ENCODE data around the gene EML2. TPM values are rescaled to one million over a fixed set of nuclear protein-coding genes. Genes with fewer than 3 reads are reported as not detected.

EML2 gene
- total RNA-seq, 1 experiment from 2014 or later = 33.9 TPM

DNA sequence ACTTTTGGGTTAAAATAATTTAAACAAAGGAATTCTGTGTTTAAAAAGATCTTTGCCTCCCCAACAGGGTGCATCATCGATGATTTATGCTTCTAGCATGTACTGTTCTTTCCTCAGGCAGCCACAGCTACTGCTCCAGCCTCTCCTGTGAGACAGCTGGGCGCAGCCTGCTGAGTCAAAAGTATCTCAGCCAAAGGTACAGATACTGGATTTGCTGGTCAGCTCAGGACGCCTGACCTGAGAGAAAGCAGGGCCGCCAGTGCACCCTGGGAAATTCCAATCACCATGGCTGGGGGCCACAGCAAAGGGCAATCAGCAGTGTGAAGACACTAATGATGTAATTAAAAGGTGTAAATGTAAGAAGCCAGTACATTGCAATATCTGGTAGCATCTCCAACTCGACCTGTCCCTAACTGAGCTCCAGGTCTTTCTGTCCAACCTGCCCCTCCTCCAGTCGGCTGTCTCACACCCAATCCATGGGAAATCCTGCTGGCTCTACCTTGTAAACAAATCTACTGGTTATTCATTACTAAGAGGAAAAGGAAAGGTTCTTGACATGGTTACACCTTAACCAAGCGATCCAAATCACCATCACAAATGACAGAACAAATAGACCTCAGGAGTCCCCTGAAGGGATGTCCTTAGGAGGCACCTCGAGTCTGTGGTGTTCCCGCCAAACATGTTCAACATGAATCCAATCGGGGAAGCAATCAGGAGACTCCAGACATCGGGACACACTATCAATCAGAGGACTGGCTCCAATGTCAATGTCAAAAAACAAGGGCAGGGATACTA lies 61.9 kb downstream of the EML2 start:
- H3K4me3 Mint-ChIP-seq (ENCODE audit: unreplicated experiment) = peak overlapping the region; percentile 72
- peak overlapping the region; percentile 2; the same call in 1 of the 2 replicates for H3K4me3 ChIP-seq (ENCODE audit: low read depth, low read length)
- H3K36me3 Mint-ChIP-seq (ENCODE audit: insufficient read depth, unreplicated experiment) = peaks cover 3% of the 10 kb centered on the region
- POLR2A ChIA-PET = interaction anchor here (0.6 to 1.2 kb wide), 3 partner anchors 46 to 153 kb away, joined by 3 to 6 read pairs (median 4); partner anchors contain the start of gene FBXO46
- peak; percentile 79 to 81 for DNase-seq
- peaks cover 2% of the 10 kb centered on the region; the same call in 1 of the 2 replicates for H3K36me3 ChIP-seq (ENCODE audit: control insufficient read depth, insufficient read depth, low read length)
- H3K9me3 Mint-ChIP-seq (ENCODE audit: unreplicated experiment) = no peaks in the 10 kb centered on the region
- peaks cover 30% of the 10 kb centered on the region for H3K4me1 Mint-ChIP-seq (ENCODE audit: low read depth, unreplicated experiment)
- H3K27me3 Mint-ChIP-seq (ENCODE audit: insufficient read depth, unreplicated experiment) = no peaks in the 10 kb centered on the region
- H3K27me3 ChIP-seq (replicated peaks; ENCODE audit: control insufficient read depth, insufficient read depth, low read length) = no peaks in the 10 kb centered on the region
- intact Hi-C loops (cut with micrococcal nuclease; ENCODE audit: unreplicated experiment) = no loop called here
- BruUV-seq (replicated peaks) = no TSS peak
- CTCF ChIA-PET = interaction anchor here (0.6 to 1.2 kb wide), 9 partner anchors 19 to 100 kb away, joined by 3 to 8 read pairs (median 3); no protein-coding TSS in a partner anchor
- peaks cover 30% of the 10 kb centered on the region for H3K4me1 ChIP-seq
- H3K27ac Mint-ChIP-seq (ENCODE audit: unreplicated experiment) = peak overlapping the region; percentile 92
- H3K9me3 ChIP-seq = no peaks in the 10 kb centered on the region
- TF ChIP-seq, protein P1, sequence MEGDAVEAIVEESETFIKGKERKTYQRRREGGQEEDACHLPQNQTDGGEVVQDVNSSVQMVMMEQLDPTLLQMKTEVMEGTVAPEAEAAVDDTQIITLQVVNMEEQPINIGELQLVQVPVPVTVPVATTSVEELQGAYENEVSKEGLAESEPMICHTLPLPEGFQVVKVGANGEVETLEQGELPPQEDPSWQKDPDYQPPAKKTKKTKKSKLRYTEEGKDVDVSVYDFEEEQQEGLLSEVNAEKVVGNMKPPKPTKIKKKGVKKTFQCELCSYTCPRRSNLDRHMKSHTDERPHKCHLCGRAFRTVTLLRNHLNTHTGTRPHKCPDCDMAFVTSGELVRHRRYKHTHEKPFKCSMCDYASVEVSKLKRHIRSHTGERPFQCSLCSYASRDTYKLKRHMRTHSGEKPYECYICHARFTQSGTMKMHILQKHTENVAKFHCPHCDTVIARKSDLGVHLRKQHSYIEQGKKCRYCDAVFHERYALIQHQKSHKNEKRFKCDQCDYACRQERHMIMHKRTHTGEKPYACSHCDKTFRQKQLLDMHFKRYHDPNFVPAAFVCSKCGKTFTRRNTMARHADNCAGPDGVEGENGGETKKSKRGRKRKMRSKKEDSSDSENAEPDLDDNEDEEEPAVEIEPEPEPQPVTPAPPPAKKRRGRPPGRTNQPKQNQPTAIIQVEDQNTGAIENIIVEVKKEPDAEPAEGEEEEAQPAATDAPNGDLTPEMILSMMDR (IDR thresholded peaks at IDR 0.05; ENCODE audit: insufficient read depth in 1 of 2, low read depth in 1 of 2, low read length in 1 of 2, severe bottlenecking in 1 of 2, unreplicated experiment in 1 of 2) = no peak

DNA sequence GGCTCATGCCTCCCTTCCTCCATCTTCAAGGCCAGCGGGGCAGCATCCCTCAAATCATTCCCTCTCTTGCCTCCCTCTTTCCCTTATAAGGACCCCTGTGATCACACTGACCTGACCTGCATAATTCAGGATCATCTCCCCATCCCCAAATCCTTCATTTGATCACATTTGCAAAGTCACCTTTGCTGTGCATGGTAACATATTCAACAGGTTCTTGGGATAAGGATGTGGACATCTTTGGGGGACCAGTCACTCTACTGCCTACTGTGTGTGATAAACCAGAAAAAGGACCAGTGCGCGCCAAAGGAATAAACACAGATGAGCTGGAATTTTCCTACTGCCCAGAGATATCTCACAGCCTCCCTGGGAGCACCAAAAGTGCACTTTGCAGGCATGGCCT lies 62.5 kb downstream of the EML2 start:
- no peak for DNase-seq
- H3K9me3 ChIP-seq = no peaks in the 10 kb centered on the region
- Mint-ChIP-seq H3K27ac (ENCODE audit: unreplicated experiment) (peak overlapping the region; percentile 92), H3K9me3 (ENCODE audit: unreplicated experiment) (no peaks in the 10 kb centered on the region), H3K36me3 (ENCODE audit: insufficient read depth, unreplicated experiment) (no peaks in the 10 kb centered on the region), H3K4me3 (ENCODE audit: unreplicated experiment) (peak overlapping the region; percentile 72), H3K27me3 (ENCODE audit: insufficient read depth, unreplicated experiment) (no peaks in the 10 kb centered on the region), H3K4me1 (ENCODE audit: low read depth, unreplicated experiment) (peaks cover 27% of the 10 kb centered on the region)
- intact Hi-C loops (cut with micrococcal nuclease; ENCODE audit: unreplicated experiment) = no loop called here
- H3K4me3 ChIP-seq (ENCODE audit: low read depth, low read length) = no peak overlapping the region
- CTCF ChIA-PET = interaction anchor here (0.6 to 1.2 kb wide), 7 partner anchors 18 to 101 kb away, joined by 3 to 8 read pairs (median 3); no protein-coding TSS in a partner anchor
- TF ChIP-seq, protein P1 (IDR thresholded peaks at IDR 0.05; ENCODE audit: insufficient read depth in 1 of 2, low read depth in 1 of 2, low read length in 1 of 2, severe bottlenecking in 1 of 2, unreplicated experiment in 1 of 2) = no peak
- peaks cover 2% of the 10 kb centered on the region; the same call in 1 of the 2 replicates for H3K36me3 ChIP-seq (ENCODE audit: control insufficient read depth, insufficient read depth, low read length)
- peaks cover 30% of the 10 kb centered on the region for H3K4me1 ChIP-seq
- POLR2A ChIA-PET = interaction anchor here (0.6 to 1.2 kb wide), 3 partner anchors 46 to 154 kb away, joined by 3 to 6 read pairs (median 4); partner anchors contain the start of gene FBXO46
- BruUV-seq (replicated peaks) = no TSS peak
- H3K27me3 ChIP-seq (replicated peaks; ENCODE audit: control insufficient read depth, insufficient read depth, low read length) = no peaks in the 10 kb centered on the region

DNA sequence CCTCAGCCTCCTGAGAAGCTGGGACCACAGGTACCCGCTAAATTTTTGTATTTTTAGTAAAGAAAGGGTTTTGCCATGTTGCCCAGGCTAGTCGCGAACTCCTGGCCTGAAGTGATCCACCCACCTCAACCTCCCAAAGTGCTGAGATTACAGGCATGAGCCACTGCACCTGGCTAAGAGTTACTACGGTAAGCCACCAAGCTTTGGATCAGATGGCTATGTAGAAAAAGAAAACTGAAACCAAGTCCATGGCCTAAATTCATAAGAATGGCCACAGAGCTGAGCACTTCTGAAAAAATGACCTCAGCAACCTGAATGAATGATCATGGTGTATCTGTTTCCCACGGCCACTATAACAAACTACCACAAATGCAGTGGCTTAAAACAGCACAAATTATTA lies 64.0 kb downstream of the EML2 start:
- Mint-ChIP-seq H3K4me3 (ENCODE audit: unreplicated experiment) (no peak overlapping the region), H3K27me3 (ENCODE audit: insufficient read depth, unreplicated experiment) (no peaks in the 10 kb centered on the region), H3K9me3 (ENCODE audit: unreplicated experiment) (no peaks in the 10 kb centered on the region), H3K4me1 (ENCODE audit: low read depth, unreplicated experiment) (peaks cover 27% of the 10 kb centered on the region), H3K36me3 (ENCODE audit: insufficient read depth, unreplicated experiment) (no peaks in the 10 kb centered on the region), H3K27ac (ENCODE audit: unreplicated experiment) (no peak overlapping the region)
- no peaks in the 10 kb centered on the region for H3K27me3 ChIP-seq (replicated peaks; ENCODE audit: control insufficient read depth, insufficient read depth, low read length)
- no TSS peak for BruUV-seq (replicated peaks)
- CTCF ChIA-PET = no interaction called here
- TF ChIP-seq, protein P1 (IDR thresholded peaks at IDR 0.05; ENCODE audit: insufficient read depth in 1 of 2, low read depth in 1 of 2, low read length in 1 of 2, severe bottlenecking in 1 of 2, unreplicated experiment in 1 of 2) = no peak
- H3K4me1 ChIP-seq = peaks cover 30% of the 10 kb centered on the region
- no peak for DNase-seq
- intact Hi-C loops (cut with micrococcal nuclease; ENCODE audit: unreplicated experiment) = no loop called here
- POLR2A ChIA-PET = interaction anchor here (0.8 kb wide), 1 partner anchor 9 kb away, joined by 3 read pairs; the partner anchor contains the start of gene OPA3
- no peak overlapping the region for H3K4me3 ChIP-seq (ENCODE audit: low read depth, low read length)
- no peaks in the 10 kb centered on the region for H3K9me3 ChIP-seq
- peaks cover 2% of the 10 kb centered on the region; the same call in 1 of the 2 replicates for H3K36me3 ChIP-seq (ENCODE audit: control insufficient read depth, insufficient read depth, low read length)
